Activated naive CD8-positive, alpha-beta T cell treated with anti-CD3 and anti-CD28 coated beads for 36 hours (primary cell): ENCODE measurements around the gene PRDM16. TPM values are rescaled to one million over a fixed set of nuclear protein-coding genes. Genes with fewer than 3 reads are reported as not detected.

Source experiments
- DNase-seq: peaks from one replicate; pipeline ENCODE4 v3.0.0; 2021
- H3K27ac Mint-ChIP-seq: one replicate; pipeline ENCODE4 v1.8.0; 2022; ENCODE audit warnings: mild to moderate bottlenecking, moderate library complexity, mixed read lengths
- H3K27me3 Mint-ChIP-seq: one replicate; pipeline ENCODE4 v1.8.0; 2022; ENCODE audit warnings: mild to moderate bottlenecking, mixed read lengths
- H3K36me3 Mint-ChIP-seq: one replicate; pipeline ENCODE4 v1.8.0; 2021; ENCODE audit warnings: mild to moderate bottlenecking, mixed read lengths
- H3K4me1 Mint-ChIP-seq: one replicate; pipeline ENCODE4 v1.8.0; 2021; ENCODE audit warnings: mixed read lengths
- H3K4me3 Mint-ChIP-seq: one replicate; pipeline ENCODE4 v1.8.0; 2022; ENCODE audit warnings: mild to moderate bottlenecking, moderate library complexity, mixed read lengths
- H3K9me3 Mint-ChIP-seq: one replicate; pipeline ENCODE4 v1.8.0; 2022; ENCODE audit warnings: mixed read lengths
- total RNA-seq, 2 experiments: library from RNA; stranded (reverse); gene quantifications; one replicate each; pipeline ENCODE4 v1.2.3, GENCODE V29; 2021

The PRDM16 gene
- total RNA-seq, 2 experiments from 2014 or later, result 0.06 to 0.12 TPM

DNA sequence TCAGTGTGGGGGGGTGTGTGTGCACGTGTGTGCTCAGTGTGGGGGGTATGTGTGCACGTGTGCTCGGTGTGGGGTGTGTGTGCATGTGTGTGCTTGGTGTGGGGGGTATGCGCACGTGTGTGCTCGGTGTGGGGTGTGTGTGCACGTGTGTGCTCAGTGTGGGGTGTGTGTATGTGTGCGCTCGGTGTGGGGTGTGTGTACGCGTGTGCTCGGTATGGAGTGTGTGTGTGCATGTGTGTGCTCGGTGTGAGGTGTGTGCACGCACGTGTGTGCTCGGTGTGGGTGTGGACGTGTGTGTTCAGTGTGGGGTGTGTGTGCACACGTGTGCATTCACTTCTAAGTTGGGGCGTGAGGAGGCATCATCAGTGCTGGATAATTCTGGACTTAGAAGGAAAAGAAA is 77.9 kb downstream of the PRDM16 start:
- H3K27ac Mint-ChIP-seq, result no peak overlapping the region

DNA sequence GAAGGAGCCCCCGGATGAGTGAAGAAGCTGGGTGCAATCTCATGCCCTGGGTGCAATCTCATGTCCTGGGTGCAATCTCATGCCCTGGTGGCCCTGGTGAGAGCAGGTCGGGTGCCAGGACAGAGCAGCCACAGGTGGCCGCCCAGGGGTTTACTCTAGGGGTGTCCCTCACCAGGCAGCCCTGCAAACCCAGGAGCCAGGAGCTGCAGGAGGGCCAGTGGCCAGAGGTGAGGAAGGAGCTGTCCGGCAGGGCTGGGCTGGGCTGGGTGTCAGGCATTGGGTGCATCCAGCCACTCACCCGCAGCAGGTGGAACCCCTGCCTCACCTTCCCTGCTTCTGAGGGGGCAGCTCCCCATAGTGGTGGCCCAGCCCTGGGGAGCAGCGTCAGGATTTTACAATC is 79.2 kb downstream of the PRDM16 start:
- no peak overlapping the region for H3K4me3 Mint-ChIP-seq
- peaks cover 4% of the 10 kb centered on the region for H3K27me3 Mint-ChIP-seq
- H3K4me1 Mint-ChIP-seq, result no peaks in the 10 kb centered on the region
- H3K9me3 Mint-ChIP-seq, result no peaks in the 10 kb centered on the region
- H3K27ac Mint-ChIP-seq, result no peak overlapping the region
- H3K36me3 Mint-ChIP-seq, result no peaks in the 10 kb centered on the region
- no peak for DNase-seq

More for the DNA sequence above, 77.9 kb downstream of the PRDM16 start:
- Mint-ChIP-seq H3K9me3 (no peaks in the 10 kb centered on the region), H3K4me3 (no peak overlapping the region), H3K4me1 (no peaks in the 10 kb centered on the region), H3K36me3 (no peaks in the 10 kb centered on the region), H3K27me3 (no peaks in the 10 kb centered on the region)
- no peak for DNase-seq

DNA sequence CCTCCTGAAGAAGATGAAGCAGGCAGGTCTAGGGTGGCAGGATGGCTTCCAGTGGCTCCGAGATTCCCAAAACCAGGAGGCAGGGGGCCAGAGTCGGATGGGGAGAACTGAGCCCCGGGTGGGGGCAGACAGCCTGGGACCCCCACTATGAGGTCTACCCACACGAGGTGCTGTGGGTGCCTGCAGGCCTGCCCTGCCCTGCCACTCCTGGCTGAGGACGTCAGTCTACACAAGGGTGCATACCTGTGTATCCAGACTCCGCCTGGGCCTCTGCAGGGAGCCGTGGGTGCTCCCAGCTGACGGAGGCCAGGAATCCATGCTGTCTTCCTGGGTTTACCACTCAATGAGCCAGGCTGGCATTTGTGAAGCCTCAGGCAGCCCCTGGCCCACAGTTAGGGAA is 80.3 kb downstream of the PRDM16 start:
- Mint-ChIP-seq H3K27ac (no peak overlapping the region), H3K27me3 (peaks cover 9% of the 10 kb centered on the region), H3K4me1 (no peaks in the 10 kb centered on the region), H3K36me3 (no peaks in the 10 kb centered on the region), H3K4me3 (no peak overlapping the region), H3K9me3 (no peaks in the 10 kb centered on the region)
- no peak for DNase-seq

DNA sequence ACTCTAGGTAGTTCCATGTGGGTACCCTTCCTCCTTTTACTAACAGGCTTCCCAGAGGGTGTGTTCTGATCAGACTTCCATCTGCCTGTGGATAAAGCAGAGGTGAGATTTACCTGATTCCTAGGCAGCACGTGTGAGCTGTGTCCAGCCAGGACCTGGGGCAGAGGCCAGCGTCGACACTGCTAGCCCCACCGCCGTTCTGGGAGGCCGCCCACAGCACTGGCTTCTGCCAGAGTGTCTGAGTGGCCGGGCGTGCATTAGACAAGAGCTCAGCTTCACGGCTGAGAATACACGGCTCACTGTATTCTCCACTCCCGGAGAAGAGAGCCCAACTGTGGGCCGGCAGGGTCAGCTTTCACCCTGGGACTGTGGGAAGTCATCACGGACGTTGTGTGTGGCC is 82.5 kb downstream of the PRDM16 start:
- Mint-ChIP-seq H3K27ac (no peak overlapping the region), H3K4me1 (no peaks in the 10 kb centered on the region), H3K36me3 (no peaks in the 10 kb centered on the region), H3K4me3 (no peak overlapping the region), H3K9me3 (no peaks in the 10 kb centered on the region), H3K27me3 (peaks cover 25% of the 10 kb centered on the region)
- DNase-seq, result no peak

DNA sequence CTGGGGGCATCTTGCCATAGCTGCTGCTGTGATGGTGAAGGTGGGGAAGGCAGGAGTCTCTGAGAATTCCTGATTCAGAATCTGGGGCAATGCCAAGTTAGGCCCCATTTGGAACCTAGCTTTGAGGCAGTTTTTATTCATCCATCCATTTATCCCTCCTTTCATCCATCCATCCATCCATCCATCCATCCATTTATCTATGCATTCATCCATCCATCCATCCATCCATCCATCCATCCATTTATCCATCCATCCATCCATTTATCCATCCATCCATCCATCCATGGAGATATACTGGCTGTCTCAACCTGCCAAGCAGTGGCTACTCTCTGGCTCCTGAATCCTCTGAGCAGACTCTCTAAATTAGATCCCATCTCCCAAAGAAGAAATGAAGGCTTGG is 83.1 kb downstream of the PRDM16 start:
- Mint-ChIP-seq H3K4me1 (no peaks in the 10 kb centered on the region), H3K27ac (no peak overlapping the region), H3K4me3 (no peak overlapping the region), H3K27me3 (peaks cover 29% of the 10 kb centered on the region), H3K36me3 (no peaks in the 10 kb centered on the region), H3K9me3 (no peaks in the 10 kb centered on the region)
- DNase-seq, result no peak

DNA sequence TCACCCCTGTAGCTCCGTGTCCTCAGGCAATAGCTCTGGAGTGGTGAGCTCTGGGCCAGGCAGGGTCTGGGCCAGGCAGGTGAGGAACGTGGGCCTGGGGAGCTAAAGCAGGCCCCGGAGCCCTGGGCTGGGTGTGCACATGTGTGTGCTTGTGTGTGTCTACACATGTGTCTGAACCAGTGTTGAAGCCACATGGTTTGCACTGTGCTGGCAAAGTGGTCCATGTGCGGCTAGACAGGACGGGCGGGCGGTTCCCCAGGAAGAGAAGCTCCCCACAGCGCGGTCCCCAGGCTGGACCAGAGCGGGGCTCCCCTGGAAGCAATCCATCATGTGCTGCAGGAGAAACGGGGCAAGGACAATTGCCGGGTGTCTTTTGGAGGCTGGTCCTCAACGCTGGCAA is 84.2 kb downstream of the PRDM16 start:
- DNase-seq, result no peak
- Mint-ChIP-seq H3K27me3 (peaks cover 38% of the 10 kb centered on the region), H3K36me3 (no peaks in the 10 kb centered on the region), H3K9me3 (no peaks in the 10 kb centered on the region), H3K4me1 (no peaks in the 10 kb centered on the region), H3K27ac (no peak overlapping the region), H3K4me3 (no peak overlapping the region)

DNA sequence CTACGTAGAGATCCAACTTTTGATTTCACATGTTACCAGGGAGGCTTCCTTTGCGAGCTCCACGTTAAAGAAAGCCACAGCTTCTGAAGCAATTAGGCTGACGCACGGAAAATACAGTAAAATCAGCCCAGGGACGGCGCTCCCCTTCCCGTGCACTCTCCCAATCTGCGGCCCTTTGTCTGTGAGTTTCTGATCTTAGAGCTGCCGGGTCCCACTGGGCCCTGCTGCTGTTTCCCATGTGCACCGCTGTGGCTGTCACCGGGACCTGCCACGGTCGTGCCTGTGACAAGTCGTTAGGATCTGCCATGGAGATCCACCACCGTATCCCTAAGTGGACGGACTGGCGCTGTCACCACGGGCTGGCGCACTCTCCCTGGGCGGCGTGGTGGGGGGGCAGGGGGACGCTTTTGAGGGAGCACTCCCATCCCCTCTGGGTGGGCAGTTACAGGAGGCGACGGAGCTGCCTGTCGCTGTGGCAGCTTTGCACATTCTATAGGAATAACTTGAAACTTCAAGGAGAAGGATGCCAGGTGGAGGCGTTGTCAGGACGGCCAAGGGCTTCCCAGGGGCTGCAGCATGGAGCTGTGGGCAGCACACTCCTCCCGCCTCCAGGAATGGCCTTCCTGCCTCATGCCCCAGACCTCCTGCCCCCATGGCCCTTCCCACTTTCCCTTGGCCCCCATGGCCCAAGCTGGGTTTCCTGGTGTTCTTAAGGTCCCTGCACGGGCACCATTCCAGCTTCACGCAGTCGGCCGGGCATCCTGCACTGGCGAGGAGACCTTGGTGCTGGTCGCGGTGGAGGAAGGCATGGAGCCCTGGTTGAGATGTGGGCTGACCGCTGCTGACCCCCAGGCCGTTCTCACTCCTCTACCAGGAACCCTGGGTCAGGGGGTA is 85.1 kb downstream of the PRDM16 start:
- Mint-ChIP-seq H3K4me1 (no peaks in the 10 kb centered on the region), H3K27ac (no peak overlapping the region), H3K9me3 (no peaks in the 10 kb centered on the region), H3K27me3 (peaks cover 38% of the 10 kb centered on the region), H3K4me3 (no peak overlapping the region), H3K36me3 (no peaks in the 10 kb centered on the region)
- DNase-seq, result no peak

DNA sequence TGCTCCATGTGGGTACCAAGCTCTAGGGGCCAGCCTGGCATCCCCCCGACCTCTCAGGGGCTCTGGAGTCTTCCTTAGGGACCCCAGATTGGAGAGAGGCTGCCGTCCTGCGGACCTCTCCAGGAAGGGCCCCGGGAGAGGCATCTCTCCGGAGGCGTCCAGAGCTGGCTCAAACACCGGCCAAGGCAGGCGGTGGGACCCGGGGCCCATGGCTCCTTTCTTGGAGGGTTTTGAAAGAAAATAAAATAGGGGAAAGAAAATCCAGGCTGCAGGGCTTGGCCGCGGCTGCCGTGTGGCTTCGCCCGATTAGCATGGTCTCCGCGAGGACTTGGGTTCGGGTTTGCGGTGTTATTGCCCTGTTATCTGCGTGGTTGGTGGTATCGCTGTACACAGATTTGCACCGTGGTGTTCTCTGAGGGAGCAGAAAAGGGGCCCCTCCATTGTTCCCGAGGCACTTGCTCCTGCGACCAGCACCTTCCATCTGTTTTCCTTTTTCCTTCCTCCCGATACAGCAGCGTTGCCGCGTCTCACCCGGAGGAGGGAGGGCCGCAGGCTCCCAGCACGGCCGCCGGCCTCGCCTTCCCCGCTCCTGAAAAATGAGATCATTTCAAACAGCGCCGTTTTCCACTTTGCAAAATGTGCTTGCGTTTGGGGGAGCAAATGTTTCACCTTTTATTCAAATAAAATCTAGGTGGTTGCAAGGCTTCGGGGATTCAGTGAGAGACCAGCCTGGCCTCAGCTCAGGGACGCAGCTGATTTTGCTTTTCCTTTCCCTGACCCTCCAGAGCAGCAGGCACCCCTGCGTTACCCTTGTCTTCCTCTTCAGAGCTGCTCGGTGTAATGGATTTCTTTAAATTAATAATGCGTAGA is 86.3 kb downstream of the PRDM16 start:
- no peak overlapping the region for H3K27ac Mint-ChIP-seq
- no peaks in the 10 kb centered on the region for H3K4me1 Mint-ChIP-seq
- no peak for DNase-seq
- H3K36me3 Mint-ChIP-seq, result no peaks in the 10 kb centered on the region
- no peaks in the 10 kb centered on the region for H3K9me3 Mint-ChIP-seq
- H3K4me3 Mint-ChIP-seq, result no peak overlapping the region
- H3K27me3 Mint-ChIP-seq, result peaks cover 41% of the 10 kb centered on the region

DNA sequence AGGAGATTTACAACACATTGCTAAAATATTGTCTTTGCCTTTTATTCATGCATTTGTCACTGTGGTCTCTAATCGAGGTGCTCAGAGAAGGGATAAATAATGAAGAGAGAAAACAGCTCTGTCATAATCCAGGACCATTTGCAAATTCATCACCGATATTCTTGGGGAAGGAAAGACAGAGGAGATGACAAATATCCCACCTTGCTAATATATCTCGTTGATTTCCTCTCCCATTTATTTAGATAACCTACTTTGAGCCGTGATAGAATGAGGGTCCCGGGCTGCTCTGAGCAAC is 86.9 kb downstream of the PRDM16 start:
- no peak for DNase-seq
- Mint-ChIP-seq H3K9me3 (no peaks in the 10 kb centered on the region), H3K36me3 (no peaks in the 10 kb centered on the region), H3K27ac (no peak overlapping the region), H3K4me3 (no peak overlapping the region), H3K4me1 (peaks cover 4% of the 10 kb centered on the region), H3K27me3 (peaks cover 41% of the 10 kb centered on the region)

DNA sequence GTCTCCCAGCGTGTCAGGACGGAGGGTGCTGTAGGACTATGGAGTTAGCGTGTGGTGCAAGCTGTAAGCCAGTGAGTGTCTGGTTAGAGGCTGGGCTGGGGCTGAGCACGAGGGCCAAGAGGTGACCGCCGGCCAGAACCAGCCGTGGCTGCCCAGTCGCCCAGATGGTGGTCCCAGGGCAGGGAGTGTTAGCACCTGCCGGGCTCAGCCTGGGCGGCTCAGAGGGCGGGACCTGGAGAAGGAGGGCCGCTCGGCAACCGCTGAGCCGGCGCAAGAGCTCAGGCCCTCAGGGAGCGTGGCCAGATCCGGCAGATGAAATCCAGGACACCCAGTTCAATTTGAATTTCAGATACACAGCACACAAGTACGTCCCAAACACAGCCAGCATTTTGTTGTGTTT is 87.9 kb downstream of the PRDM16 start:
- H3K4me1 Mint-ChIP-seq, result peaks cover 8% of the 10 kb centered on the region
- no peak overlapping the region for H3K27ac Mint-ChIP-seq
- no peaks in the 10 kb centered on the region for H3K9me3 Mint-ChIP-seq
- H3K36me3 Mint-ChIP-seq, result no peaks in the 10 kb centered on the region
- H3K27me3 Mint-ChIP-seq, result peaks cover 41% of the 10 kb centered on the region
- no peak for DNase-seq
- no peak overlapping the region for H3K4me3 Mint-ChIP-seq

DNA sequence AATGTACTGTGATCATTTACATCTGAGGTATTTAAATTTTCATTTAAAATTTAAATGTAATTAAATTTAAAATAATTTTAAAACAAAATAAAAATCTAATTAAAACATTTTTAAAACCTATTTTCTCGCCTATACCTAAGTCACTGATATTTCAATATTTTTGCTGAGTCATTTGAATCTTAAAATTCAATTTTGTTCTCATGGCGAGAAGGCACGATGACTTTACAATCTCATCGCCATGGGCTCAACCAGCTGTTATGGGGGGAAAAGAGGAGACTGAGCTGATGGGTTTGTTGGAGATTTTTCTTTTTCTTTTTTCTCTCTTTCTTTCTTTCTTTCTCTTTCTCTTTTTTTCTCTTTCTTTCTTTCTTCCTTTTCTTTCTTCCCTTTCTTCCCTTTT is 89.3 kb downstream of the PRDM16 start:
- no peak for DNase-seq
- peaks cover 8% of the 10 kb centered on the region for H3K4me1 Mint-ChIP-seq
- H3K27me3 Mint-ChIP-seq, result peaks cover 42% of the 10 kb centered on the region
- no peak overlapping the region for H3K4me3 Mint-ChIP-seq
- H3K27ac Mint-ChIP-seq, result no peak overlapping the region
- no peaks in the 10 kb centered on the region for H3K36me3 Mint-ChIP-seq
- no peaks in the 10 kb centered on the region for H3K9me3 Mint-ChIP-seq

DNA sequence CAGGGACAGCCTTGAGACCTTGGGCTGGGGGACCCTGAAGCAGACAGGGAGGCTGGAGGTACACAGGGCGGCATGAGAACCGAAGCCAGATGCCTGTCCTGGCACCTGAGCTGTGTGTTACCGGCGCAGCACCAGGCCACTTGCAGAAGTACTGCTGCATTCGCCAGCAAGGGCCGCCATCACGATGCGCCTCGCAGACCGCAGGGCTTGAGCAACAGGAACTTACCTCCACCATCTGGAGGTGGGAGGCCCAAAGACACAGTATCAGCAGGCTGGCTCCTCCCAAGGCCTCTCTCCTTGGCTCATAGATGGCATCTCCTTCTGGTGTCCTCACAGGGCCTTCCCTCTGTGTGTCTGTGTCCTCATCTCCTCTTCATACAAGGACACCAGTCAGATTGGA is 90.1 kb downstream of the PRDM16 start:
- peaks cover 8% of the 10 kb centered on the region for H3K4me1 Mint-ChIP-seq
- H3K9me3 Mint-ChIP-seq, result no peaks in the 10 kb centered on the region
- no peak for DNase-seq
- H3K27me3 Mint-ChIP-seq, result peaks cover 38% of the 10 kb centered on the region
- no peak overlapping the region for H3K27ac Mint-ChIP-seq
- H3K36me3 Mint-ChIP-seq, result no peaks in the 10 kb centered on the region
- H3K4me3 Mint-ChIP-seq, result no peak overlapping the region

DNA sequence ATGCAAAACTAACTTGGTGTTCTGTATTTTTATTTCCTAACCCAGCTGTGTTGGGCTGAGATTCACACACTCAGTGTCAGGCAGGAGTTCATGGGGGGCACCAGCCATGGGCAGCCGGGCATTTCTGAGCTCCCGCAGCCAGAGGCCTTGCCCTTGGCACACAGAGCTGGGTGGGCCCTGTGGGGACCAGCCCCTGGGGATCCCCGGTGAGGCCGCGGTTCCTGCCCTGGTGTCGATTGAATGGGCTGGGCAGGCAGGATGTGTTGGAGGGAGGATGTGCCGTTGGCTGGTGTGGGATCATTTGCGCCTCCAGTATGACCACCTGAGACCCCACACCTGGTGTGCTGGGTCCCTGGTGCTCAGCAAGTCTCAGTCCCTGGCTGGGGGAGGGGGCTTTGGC is 91.0 kb downstream of the PRDM16 start:
- Mint-ChIP-seq H3K4me1 (peaks cover 8% of the 10 kb centered on the region), H3K9me3 (no peaks in the 10 kb centered on the region), H3K36me3 (no peaks in the 10 kb centered on the region), H3K27me3 (peaks cover 36% of the 10 kb centered on the region), H3K27ac (no peak overlapping the region), H3K4me3 (no peak overlapping the region)
- no peak for DNase-seq

DNA sequence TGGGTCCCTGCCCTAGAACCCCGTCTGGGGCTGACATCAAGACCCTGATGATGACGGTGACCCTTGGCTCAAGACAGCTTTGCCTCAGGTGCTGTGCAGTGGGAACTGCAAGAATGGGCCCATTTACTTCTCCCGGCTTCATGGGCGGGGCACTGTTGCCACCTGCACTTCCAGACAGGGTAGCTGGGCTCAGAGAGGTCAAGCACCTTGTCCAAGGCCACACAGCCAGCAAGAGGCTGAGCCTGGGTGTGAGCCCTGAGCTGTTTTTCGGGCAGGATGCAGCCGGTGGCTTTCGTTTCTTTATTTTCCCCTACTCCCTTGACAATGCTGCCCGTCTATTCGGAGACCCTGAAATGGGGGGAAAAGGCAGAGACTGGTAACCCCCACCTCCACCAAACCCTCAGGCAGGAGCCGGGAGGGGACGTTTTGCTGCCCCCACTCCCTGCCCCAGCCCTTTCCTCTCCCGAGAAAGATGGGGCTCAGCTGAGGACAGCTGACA is 91.7 kb downstream of the PRDM16 start:
- Mint-ChIP-seq H3K27me3 (peaks cover 29% of the 10 kb centered on the region), H3K4me3 (peak overlapping the region; percentile 7), H3K4me1 (peaks cover 8% of the 10 kb centered on the region), H3K9me3 (no peaks in the 10 kb centered on the region), H3K36me3 (no peaks in the 10 kb centered on the region), H3K27ac (no peak overlapping the region)
- no peak for DNase-seq

DNA sequence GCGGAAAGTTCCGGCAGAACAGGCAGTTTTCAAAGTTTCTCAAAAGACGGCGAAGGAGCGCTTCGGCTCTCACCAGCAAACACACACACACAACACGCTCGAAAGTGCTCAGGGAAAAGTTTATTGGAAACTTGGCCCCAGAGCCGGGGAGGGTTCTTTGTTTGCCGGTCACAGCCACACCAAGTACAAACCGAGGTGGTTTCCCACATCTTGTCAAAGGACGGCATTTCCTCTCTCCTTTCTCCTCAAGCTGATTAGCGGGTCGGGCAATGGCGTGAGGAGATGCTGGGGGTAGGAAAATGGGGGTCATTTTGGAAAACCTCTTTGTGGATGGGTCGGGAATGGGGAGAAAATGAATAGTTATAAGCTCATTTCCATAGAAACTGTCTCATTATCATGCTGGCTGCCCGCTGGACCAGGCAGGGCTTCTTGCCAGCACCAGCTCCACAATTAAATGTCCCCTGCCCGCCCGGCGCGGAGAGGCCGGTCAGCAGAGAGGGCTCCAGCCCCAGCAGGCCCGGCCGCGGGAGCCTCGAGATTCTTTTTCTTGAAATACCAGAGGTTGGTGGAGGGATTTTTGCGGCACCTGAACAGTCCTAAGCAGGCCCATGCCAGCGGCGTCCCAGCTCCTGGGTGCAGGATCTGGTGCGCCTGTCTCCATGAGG is 92.3 kb downstream of the PRDM16 start:
- no peaks in the 10 kb centered on the region for H3K9me3 Mint-ChIP-seq
- H3K4me1 Mint-ChIP-seq, result peaks cover 8% of the 10 kb centered on the region
- H3K27me3 Mint-ChIP-seq, result peaks cover 23% of the 10 kb centered on the region
- no peaks in the 10 kb centered on the region for H3K36me3 Mint-ChIP-seq
- H3K27ac Mint-ChIP-seq, result no peak overlapping the region
- peak overlapping the region; percentile 7 for H3K4me3 Mint-ChIP-seq
- no peak for DNase-seq
